Coronary artery (tissue), 2 donors: ENCODE measurements around the gene DLST.

Experiments
- DNase-seq: peaks from one replicate; pipeline ENCODE4 v3.0.0-alpha.2; 2017; ENCODE audit warnings: low spot score
- H3K27ac ChIP-seq, 2 donors: fragments of 200-600 bp; sonication (generic); one replicate each; pipeline ENCODE4 v1.5.1; 2016 to 2019
- H3K4me3 ChIP-seq: fragments of 200-600 bp; sonication (generic); 2 replicates; pipeline ENCODE4 v1.5.1; 2016; ENCODE audit warnings: mild to moderate bottlenecking, moderate library complexity
- CTCF ChIP-seq: fragments of 200-600 bp; sonication (generic); IDR thresholded peaks from one replicate; pipeline ENCODE4 v1.5.1; 2019; ENCODE audit warnings: antibody characterized with exemption

The DLST gene

GRCh38 chr14:74911704-74912103 lies 30.0 kb downstream of the DLST start:
- Histone ChIP-seq H3K4me3 (no peak overlapping the region), H3K27ac (no peak overlapping the region)
- TF ChIP-seq CTCF: no peak
- no peak for DNase-seq

GRCh38 chr14:74912111-74912510 lies 30.4 kb downstream of the DLST start:
- no peak for TF ChIP-seq CTCF
- no peak for DNase-seq
- no peak overlapping the region for H3K27ac ChIP-seq

DNA sequence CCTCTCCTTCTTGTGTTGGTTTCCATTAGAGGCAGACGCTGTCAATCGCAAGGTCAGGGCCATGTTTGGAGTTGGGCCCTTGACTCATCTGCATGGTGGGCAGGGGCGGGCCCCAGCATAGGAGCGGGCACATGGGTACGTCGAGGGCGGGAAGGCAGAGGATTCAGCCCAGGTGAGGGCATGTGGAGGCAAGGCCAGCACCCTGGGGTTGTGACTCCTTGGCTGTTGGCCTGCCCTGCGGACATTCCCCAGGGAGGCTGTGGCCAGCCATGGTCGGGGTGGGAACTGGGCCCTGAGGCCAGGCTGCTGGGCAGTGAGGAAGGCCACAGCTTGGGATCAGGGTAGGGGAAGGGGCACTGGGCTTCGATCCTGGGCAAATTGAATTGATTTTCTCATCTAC lies 31.1 kb downstream of the DLST start:
- DNase-seq: no peak
- TF ChIP-seq CTCF: no peak
- H3K27ac ChIP-seq: no peak overlapping the region
- no peak overlapping the region for H3K4me3 ChIP-seq

More at GRCh38 chr14:74912111-74912510, 30.4 kb downstream of the DLST start:
- no peak overlapping the region for H3K4me3 ChIP-seq

- TF ChIP-seq CTCF: no peak
- DNase-seq: no peak
- H3K27ac ChIP-seq: no peak overlapping the region
- H3K4me3 ChIP-seq: no peak overlapping the region
Observed at GRCh38 chr14:74913393-74913910, 31.7 kb downstream of the DLST start.

DNA sequence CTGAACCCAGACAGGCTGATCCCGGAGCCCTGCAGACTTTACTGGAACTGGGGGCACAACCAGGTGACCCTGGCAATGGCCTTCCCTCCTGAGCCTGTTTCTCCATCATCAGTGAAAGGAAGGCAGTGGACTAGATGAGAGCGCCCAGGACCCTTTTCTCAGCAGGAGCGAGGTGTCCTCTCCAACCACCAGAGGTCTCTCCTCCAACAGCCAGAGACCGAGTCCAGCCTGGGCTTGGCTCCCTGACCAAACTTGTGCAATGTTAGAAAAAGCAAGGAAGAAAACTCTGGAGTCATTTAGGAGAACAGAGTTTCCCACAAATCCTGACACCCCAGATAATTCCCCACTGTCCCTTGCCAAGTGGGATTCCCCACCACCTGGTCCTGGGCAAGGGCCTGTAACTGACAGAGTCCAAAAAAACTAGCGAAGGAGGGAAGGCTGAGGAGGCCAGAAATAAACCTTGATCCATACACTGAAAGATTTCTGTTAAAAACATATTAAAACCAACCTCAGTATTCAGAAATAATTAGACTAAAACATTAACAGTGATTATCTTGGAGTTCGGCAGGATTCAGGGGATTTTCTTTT lies 32.4 kb downstream of the DLST start:
- TF ChIP-seq CTCF: peak; percentile 61
- peak overlapping the region in 1 of 2 donors; percentile 71 for H3K27ac ChIP-seq
- no peak overlapping the region for H3K4me3 ChIP-seq
- peak; percentile 83 for DNase-seq

GRCh38 chr14:74915426-74915825 lies 33.7 kb downstream of the DLST start:
- no peak for TF ChIP-seq CTCF
- DNase-seq: no peak
- H3K27ac ChIP-seq: no peak overlapping the region
- no peak overlapping the region for H3K4me3 ChIP-seq

- no peak overlapping the region for H3K27ac ChIP-seq
- no peak for DNase-seq
- no peak for TF ChIP-seq CTCF
- H3K4me3 ChIP-seq: no peak overlapping the region
Observed at GRCh38 chr14:74915826-74916225, 34.1 kb downstream of the DLST start.
